ENCODE data around the gene NFATC2. TPM values are rescaled to one million over a fixed set of nuclear protein-coding genes. Genes with fewer than 3 reads are reported as not detected.

NFATC2 gene
- total RNA-seq, 1 donor from 2014 or later: 0.89 TPM

DNA sequence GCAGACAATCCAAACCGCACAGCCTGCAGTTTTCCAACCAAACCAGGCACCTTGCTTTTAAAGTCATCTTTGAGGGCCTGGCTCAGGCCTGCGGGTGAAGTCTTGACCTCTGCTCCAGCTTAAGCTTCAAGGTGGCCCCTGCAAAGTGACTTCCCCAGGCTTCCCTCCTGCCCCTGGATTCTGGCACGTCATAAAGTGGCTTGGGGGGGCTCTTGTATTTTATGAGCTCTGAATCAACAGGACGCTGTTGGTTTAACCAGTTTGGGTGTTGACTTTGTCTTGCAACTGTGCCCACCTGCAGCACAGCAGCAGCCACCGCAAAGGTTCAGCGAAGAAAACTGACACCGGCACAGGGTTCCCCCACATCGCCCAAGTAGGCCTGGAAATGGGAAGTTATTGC is 81.2 kb downstream of the NFATC2 start:
- Mint-ChIP-seq H3K9me3 (ENCODE audit: unreplicated experiment) (no peaks in the 10 kb centered on the region), H3K27me3 (ENCODE audit: unreplicated experiment) (no peaks in the 10 kb centered on the region), H3K36me3 (ENCODE audit: unreplicated experiment) (no peaks in the 10 kb centered on the region), H3K4me1 (ENCODE audit: unreplicated experiment) (peaks cover 17% of the 10 kb centered on the region), H3K4me3 (ENCODE audit: unreplicated experiment) (no peak overlapping the region), H3K27ac (ENCODE audit: unreplicated experiment) (no peak overlapping the region)
- DNase-seq (ENCODE audit: extremely low spot score, unreplicated experiment): no peak
- TF ChIP-seq, protein P1, sequence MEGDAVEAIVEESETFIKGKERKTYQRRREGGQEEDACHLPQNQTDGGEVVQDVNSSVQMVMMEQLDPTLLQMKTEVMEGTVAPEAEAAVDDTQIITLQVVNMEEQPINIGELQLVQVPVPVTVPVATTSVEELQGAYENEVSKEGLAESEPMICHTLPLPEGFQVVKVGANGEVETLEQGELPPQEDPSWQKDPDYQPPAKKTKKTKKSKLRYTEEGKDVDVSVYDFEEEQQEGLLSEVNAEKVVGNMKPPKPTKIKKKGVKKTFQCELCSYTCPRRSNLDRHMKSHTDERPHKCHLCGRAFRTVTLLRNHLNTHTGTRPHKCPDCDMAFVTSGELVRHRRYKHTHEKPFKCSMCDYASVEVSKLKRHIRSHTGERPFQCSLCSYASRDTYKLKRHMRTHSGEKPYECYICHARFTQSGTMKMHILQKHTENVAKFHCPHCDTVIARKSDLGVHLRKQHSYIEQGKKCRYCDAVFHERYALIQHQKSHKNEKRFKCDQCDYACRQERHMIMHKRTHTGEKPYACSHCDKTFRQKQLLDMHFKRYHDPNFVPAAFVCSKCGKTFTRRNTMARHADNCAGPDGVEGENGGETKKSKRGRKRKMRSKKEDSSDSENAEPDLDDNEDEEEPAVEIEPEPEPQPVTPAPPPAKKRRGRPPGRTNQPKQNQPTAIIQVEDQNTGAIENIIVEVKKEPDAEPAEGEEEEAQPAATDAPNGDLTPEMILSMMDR (IDR thresholded peaks at IDR 0.05): no peak

DNA sequence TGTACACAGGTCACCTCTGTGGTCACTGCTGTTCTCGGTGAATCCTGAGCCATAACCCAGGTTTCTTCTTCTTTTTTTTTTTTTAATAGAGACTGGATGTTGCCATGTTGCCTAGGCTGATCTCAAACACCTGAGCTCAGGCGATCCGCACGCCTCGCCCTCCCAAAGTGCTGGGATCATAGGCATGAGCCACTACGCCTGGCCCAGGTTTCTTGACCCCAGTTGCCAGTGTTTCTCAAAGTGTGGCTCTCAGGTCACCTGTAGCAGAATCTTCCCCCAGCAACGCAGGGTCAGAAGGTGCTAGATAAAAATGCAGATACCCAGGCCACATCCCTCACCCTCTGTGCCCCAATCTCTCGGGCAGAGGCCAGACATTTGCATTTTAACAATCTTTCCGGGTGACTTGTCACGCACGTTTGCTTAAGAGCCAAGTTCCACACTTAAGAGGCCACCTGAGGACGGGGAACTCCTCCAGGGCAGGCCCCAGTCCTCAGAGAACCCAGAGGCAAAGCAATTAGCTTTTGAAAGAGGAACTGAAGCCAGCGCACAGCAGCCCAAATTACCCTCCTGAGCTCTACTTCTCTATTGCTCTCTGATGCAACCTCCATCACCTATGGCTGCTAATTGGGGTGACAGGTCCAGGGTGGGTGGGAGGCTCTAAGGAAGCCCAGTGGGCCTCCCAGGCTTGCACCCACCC is 81.8 kb downstream of the NFATC2 start:
- DNase-seq (ENCODE audit: extremely low spot score, unreplicated experiment): no peak
- Mint-ChIP-seq H3K36me3 (ENCODE audit: unreplicated experiment) (no peaks in the 10 kb centered on the region), H3K4me3 (ENCODE audit: unreplicated experiment) (no peak overlapping the region), H3K27me3 (ENCODE audit: unreplicated experiment) (no peaks in the 10 kb centered on the region), H3K4me1 (ENCODE audit: unreplicated experiment) (peaks cover 20% of the 10 kb centered on the region), H3K27ac (ENCODE audit: unreplicated experiment) (no peak overlapping the region), H3K9me3 (ENCODE audit: unreplicated experiment) (no peaks in the 10 kb centered on the region)
- TF ChIP-seq, protein P1 (IDR thresholded peaks at IDR 0.05): no peak

DNA sequence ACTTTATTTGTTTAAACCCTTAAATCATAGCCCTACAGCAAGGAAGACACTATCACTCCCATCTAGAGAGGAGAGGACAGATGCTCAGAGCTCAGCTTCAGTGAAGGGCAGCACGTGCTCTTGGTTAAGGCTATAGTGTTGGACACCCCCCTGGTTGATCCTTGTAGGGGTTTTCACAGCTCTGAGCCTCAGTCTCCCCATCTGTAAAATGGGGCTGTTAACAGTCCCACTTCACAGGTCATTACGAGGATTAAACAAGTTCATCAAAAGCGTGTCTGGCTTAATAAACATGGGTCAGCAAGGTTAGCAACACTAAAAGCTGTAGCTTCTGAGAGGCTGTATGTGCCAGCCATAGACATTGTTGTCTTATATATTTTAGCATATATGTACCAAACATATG is 82.4 kb downstream of the NFATC2 start:
- Mint-ChIP-seq H3K27me3 (ENCODE audit: unreplicated experiment) (no peaks in the 10 kb centered on the region), H3K4me3 (ENCODE audit: unreplicated experiment) (no peak overlapping the region)
- no peak for DNase-seq (ENCODE audit: extremely low spot score, unreplicated experiment)

DNA sequence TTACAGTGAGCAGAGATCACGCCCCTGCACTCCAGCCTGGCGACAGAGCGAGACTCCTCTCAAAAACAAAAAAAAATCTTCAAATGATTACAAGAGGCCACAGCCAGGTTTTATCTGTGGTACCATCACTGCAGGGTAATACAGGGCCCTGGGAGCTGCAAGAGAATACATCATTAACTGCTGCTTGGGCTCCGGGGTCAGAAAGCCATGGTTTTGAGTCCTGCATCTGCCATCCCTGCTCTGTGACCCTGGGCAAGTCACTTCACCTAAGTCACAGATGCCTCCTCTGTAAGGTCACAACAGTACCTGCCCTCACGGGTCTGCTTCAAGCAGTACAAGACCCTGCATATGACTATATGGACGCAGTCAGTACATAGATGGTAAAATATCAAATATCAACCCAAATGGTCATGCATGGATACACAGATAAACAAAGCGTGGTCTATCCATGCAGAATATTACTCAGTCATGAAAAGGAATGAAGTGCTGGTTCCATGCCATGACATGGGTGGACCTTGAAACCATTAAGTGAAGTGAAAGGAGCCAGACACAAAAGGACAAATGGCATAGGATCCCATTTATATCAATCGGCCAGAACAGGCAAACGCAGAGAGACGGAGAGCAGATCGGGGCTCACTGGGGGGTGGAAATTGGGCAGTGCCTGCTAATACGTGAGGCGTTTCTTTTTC is 83.6 kb downstream of the NFATC2 start:
- Mint-ChIP-seq H3K9me3 (ENCODE audit: unreplicated experiment) (peaks cover 4% of the 10 kb centered on the region), H3K27ac (ENCODE audit: unreplicated experiment) (no peak overlapping the region), H3K4me3 (ENCODE audit: unreplicated experiment) (no peak overlapping the region), H3K27me3 (ENCODE audit: unreplicated experiment) (no peaks in the 10 kb centered on the region), H3K36me3 (ENCODE audit: unreplicated experiment) (no peaks in the 10 kb centered on the region), H3K4me1 (ENCODE audit: unreplicated experiment) (peaks cover 25% of the 10 kb centered on the region)
- TF ChIP-seq, protein P1 (IDR thresholded peaks at IDR 0.05): no peak
- DNase-seq (ENCODE audit: extremely low spot score, unreplicated experiment): no peak

More for the DNA sequence above, 82.4 kb downstream of the NFATC2 start:
- Mint-ChIP-seq H3K36me3 (ENCODE audit: unreplicated experiment) (no peaks in the 10 kb centered on the region), H3K27ac (ENCODE audit: unreplicated experiment) (no peak overlapping the region), H3K9me3 (ENCODE audit: unreplicated experiment) (no peaks in the 10 kb centered on the region), H3K4me1 (ENCODE audit: unreplicated experiment) (peaks cover 24% of the 10 kb centered on the region)
- TF ChIP-seq, protein P1 (IDR thresholded peaks at IDR 0.05): no peak

DNA sequence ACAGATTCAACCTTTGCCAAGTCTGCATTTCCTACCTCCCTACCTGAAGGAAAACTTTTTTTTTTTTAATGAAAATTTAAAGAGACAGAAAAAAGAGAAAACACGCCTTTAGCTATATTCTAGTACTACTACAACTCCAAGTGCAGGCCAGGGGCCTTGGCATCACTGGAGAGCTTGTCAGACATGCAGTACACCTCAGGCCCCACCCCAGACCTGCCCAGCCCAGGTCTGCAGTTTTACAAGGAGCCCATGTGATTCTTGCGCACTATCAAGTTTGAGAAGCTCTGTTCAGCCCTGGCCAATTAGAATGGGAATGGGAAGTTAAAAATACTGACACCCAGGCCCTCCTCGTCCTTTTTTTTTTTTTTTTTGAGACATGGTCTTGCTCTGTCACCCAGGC is 85.0 kb downstream of the NFATC2 start:
- Mint-ChIP-seq H3K27ac (ENCODE audit: unreplicated experiment) (peak overlapping the region; percentile 94), H3K4me3 (ENCODE audit: unreplicated experiment) (no peak overlapping the region), H3K36me3 (ENCODE audit: unreplicated experiment) (no peaks in the 10 kb centered on the region), H3K4me1 (ENCODE audit: unreplicated experiment) (peaks cover 23% of the 10 kb centered on the region), H3K27me3 (ENCODE audit: unreplicated experiment) (no peaks in the 10 kb centered on the region), H3K9me3 (ENCODE audit: unreplicated experiment) (peaks cover 4% of the 10 kb centered on the region)
- no peak for DNase-seq (ENCODE audit: extremely low spot score, unreplicated experiment)
- TF ChIP-seq, protein P1 (IDR thresholded peaks at IDR 0.05): no peak

Data from osteocyte (in vitro differentiated cells).